Neural progenitor cell (in vitro differentiated cells): ENCODE results near the gene C19orf67.

ENCODE experiments used
- CTCF ChIP-seq: fragments of 200-600 bp; sonication (generic); IDR thresholded peaks from 2 replicates; pipeline ENCODE4 v1.5.1; 2017; ENCODE audit warnings: antibody characterized with exemption, mild to moderate bottlenecking
- EZH2 ChIP-seq: fragments of 200-600 bp; sonication (generic); IDR thresholded peaks from 2 replicates; pipeline ENCODE4 v1.6.1; 2017; ENCODE audit warnings: antibody characterized with exemption, mild to moderate bottlenecking, moderate library complexity

GRCh38 chr19:14072535-14073260, 12.9 kb downstream of the C19orf67 start, which contains the start of gene MISP3:
- TF ChIP-seq CTCF, result no peak
- TF ChIP-seq EZH2, result peak; percentile 80
